Ramos (cell line): ENCODE data around the gene SPATS2.

Source experiments
- in situ Hi-C: fragments of 300-500 bp; cut with MboI; formaldehyde crosslinking; loops from one replicate; pipeline ENCODE4 v1.14.3; 2022; ENCODE audit warnings: low sequenced_read_pairs; ENCODE audit not compliant: unreplicated experiment

Gene SPATS2

GRCh38 chr12:49448858-49449257 is 81.6 kb downstream of the SPATS2 start:
- in situ Hi-C loops = no loop called here

DNA sequence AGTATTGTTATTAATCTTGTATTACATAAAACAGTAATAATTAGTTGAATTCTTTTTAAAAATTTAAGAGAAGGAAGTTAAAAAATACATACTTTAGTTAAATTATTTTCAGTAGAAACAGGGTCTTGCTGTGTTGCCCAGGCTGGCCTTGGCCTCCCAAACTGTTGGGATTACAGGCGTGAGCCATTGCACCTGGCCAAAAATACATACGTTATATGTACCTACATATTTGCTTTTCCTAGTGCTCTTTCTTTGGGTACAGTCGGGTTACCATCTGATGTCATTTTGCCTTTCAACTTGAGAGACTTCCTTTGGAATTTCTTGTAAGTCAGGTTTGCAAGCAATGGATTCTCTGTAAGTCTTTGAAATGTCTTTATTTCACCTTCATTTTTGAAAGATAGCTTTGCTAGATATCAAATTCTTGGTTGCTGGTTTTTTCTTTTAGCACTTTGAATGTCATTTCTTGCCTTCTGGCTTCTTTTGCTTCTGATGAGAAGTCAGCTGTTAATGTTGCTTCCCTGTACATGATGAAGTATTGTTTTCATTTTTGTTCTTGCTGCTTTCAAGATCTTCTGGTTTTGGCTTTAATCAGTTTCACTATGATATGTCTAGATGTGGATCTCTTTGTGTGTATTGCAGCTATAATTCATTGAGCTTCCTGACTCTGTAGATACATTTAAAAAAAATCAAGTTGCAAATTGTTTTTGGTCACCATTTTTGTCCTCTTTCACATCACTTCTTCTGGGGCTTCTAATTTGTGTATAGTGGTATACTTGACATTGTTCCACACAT is 84.4 kb downstream of the SPATS2 start:
- in situ Hi-C loops = no loop called here

- in situ Hi-C loops = no loop called here
Measured at GRCh38 chr12:49455501-49455900, 88.2 kb downstream of the SPATS2 start.

GRCh38 chr12:49456131-49456679 is 88.9 kb downstream of the SPATS2 start:
- in situ Hi-C loops = no loop called here

DNA sequence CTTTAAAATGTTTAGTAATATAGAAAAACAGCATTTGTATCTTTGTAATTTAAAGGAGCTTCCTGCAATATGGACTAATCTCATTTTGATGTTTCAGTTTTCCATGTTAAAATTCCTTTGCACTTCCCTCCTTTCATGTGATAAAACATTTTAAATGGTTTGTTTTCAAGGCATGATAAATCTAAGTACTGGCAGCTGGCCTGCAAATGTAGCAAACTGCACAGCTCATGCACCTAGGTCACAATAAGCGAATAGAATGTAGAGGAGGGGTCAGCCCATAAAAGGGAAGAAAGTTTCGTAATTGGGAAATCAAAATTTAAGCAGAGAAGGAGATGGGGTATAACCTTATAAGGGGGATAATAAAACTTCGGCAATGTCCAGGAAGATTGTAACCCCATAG is 91.6 kb downstream of the SPATS2 start:
- in situ Hi-C loops = no loop called here

DNA sequence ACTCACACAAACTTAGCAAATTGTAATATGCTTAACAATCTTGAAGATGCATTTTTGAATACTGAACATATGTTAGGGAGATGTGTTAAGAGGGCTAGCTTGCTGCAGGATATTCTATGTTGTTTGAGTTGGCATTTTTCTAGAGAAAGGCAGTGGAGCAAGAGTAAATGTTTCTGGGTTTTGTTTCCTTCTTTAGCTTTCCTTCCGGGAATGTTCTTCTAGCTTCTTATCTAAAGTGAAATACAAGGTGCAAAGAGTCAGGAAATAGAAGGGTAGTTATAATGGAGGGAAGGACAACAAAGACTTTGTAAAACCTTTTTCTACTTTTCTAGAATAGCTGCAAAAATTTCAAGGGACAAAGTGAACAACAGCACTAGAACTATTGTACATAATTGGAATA is 94.0 kb downstream of the SPATS2 start:
- in situ Hi-C loops = no loop called here

DNA sequence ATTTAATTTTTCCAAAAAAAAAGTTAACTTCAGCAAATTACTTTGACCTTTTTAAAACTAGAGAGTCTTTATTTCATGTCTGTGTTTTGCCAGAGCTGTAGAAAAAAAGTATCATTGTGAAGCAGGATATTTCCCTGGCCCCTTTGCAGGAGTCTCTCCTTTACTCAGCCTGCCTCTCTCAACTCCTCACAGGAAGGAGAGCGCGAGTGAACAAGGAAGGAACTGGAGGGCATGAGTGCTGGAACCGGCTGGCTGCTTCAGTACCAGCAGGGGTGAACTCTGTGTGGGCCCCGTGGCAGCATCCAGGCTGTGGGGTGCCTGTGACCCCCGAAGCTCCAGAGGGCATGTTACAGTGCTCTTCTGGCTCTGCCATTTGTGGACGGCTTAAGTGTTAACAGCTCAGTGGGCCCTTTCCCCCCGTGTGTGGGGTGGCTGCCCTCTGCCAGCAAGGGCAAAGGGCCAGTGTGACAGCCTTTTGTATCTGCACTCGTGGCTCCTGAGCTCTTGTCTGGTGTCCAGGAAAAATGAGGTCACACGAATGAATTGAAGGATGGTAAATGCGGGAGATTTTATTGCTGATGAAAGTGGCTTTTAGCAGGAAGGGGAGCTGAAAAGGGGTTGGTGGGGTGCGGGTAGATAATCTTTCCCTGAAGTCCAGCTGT is 95.0 kb downstream of the SPATS2 start:
- in situ Hi-C loops = no loop called here

DNA sequence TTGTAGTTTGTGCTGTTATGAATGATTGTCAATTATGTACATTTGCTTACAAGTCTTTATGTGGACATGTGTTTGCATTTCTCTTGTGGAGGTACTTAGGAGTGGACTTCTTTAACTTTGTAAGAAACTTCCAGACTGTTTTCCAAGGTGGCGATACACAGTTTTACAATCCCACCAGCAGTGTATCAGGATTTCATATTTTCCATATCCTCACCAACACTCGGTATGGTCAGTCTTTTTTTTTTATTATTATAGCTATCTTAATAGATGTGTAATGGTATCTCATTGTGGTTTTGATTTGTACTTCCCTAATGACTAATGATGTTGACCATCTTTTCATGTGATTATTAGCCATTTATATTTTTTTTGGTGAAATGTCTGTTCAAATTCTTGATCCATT is 97.9 kb downstream of the SPATS2 start:
- in situ Hi-C loops = no loop called here

DNA sequence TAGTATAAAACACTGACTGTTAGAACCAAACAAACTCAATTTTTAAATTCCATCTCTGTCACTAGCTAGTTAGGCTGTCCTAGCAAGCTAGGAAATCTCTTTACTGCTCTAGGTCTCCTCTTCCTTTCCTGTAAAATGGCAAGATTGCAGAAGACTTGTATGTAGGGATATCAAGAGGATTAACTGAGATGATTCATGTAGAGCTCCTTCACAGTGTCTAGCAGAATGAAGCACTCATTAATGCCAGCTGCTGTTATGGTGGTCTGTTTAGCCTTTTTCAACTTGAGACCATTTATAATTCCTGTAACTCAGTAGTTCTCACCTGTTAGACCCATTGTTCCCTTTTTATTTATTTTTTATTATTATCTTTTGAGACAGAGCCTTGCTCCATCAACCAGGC is 103.7 kb downstream of the SPATS2 start:
- in situ Hi-C loops = no loop called here

DNA sequence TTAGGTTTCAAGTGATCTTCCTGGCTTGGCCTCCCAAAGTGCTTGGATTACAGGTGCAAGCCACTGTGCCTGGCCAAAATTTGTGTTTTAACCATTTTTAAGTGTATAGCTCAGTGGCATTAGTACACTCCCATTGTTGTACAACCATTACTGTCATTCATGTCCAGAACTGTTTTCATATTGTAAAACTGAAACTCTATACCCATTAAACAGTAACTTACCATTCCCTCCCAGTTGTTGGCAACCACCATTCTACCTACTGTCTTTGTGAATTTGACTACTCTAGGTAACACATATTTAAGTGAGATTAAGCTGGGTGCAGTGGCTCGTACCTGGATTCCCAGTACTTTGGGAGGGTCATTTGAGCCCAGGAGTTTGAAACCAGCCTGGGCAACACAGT is 104.3 kb downstream of the SPATS2 start:
- in situ Hi-C loops = no loop called here

DNA sequence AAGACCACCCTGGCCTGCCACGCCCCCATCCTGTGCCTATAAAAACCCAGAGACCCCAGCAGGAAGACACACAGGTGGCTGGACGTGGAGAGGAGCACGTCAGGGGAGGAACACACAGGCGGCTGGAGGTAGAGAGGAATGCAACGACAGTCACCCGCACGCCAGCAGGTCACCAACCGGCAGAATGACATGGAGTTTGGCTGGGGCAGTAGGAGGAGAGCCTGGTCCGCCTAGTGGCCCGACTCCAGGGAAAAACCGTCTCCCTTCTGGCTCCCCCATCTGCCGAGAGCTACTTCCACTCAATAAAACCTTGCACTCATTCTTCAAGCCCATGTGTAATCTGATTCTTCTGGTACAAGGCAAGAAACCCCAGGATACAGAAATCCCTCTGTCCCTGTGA is 108.8 kb downstream of the SPATS2 start:
- in situ Hi-C loops = no loop called here

- in situ Hi-C loops = no loop called here
Measured at GRCh38 chr12:49478949-49479664, 111.8 kb downstream of the SPATS2 start.

DNA sequence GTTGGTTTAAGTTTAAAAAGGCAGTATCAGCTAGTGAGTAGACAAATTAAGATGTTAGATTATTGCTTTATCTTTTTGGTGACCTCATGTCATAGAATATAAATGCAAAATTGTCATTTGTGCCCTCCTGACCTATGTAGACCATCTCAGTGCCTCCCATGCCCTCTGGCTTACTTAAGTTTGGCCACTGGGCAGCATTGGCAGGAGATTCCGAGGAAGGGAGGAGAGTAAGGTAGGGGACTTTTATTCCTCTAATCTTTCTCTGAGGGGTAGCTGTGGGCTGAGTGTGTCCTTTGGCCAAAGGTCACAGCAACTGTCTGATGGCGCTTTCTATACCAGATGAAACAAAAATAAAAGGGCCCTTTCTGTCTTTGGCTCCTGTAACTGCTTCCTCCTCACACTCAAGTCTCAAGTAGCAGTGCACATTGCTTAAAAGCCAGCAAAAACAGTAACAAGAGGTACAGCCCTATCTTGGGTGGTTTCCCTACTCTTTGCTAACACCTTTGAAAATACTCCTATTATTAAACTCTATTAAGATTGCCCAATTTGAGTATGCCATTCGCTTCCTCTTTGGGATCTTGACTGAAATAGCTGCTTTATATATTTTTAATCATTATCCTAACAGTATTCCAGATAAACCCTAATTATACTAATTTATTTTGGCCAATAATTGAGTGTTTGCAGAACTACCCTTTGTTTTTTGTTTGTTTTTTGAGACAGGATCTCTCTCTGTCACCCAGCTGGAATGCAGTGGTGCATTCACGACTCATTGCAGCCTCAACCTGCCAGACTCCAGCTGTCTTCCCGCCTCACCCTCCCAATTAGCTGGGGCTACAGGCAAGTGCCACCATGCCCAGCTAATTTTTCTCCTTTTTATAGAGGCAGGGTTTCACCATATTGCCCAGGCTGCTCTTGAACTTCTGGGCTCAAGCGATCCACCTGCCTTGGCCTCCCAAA is 115.1 kb downstream of the SPATS2 start:
- in situ Hi-C loops = no loop called here

GRCh38 chr12:49483619-49484018 is 116.4 kb downstream of the SPATS2 start:
- in situ Hi-C loops = no loop called here

- in situ Hi-C loops = no loop called here
Measured at GRCh38 chr12:49487605-49488004, 120.3 kb downstream of the SPATS2 start.

DNA sequence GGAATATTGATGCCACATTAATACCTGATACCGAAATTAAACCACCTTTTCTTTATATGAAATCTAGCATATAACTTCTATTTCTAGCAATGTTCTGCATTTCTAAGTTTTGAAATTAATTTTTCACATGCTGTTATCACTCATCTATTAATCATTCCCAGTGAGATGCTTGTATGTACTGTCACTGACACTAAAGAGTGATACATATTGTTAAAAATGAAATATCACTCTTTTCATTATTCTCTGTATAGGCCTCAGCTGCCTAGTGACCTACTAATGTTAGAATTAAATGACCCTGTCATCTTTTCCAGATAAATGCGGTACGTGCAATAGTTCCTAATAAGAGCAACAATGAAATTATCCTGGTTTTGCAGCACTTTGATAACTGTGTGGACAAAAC is 121.9 kb downstream of the SPATS2 start:
- in situ Hi-C loops = no loop called here

GRCh38 chr12:49489720-49490119 is 122.5 kb downstream of the SPATS2 start:
- in situ Hi-C loops = no loop called here

GRCh38 chr12:49491823-49492222 is 124.6 kb downstream of the SPATS2 start:
- in situ Hi-C loops = no loop called here

GRCh38 chr12:49493900-49494299 is 126.6 kb downstream of the SPATS2 start:
- in situ Hi-C loops = no loop called here
